Measurements from ENCODE around the gene GIMD1. TPM values are rescaled to one million over a fixed set of nuclear protein-coding genes. Genes with fewer than 3 reads are reported as not detected.

Gene GIMD1
- total and polyA plus RNA-seq, 2 donors (not counting 3 experiments of a cell fraction or from before 2014, with no cell fraction given): not detected

- no peaks in the 10 kb centered on the region for H3K4me1 ChIP-seq (ENCODE audit: control insufficient read depth, extremely low read depth, insufficient read depth, low read length)
- no peak overlapping the region for H2AFZ ChIP-seq (ENCODE audit: low read depth, low read length)
- H3K79me2 ChIP-seq (ENCODE audit: control insufficient read depth, insufficient read depth, low read length): no peaks in the 10 kb centered on the region
- TF ChIP-seq MYC (IDR thresholded peaks at IDR 0.05; ENCODE audit: low read depth, low read length) (no peak), MAX (IDR thresholded peaks at IDR 0.05; ENCODE audit: insufficient read depth, insufficient read length) (no peak), CTCF (IDR thresholded peaks at IDR 0.05; ENCODE audit: extremely low read depth in 1 of 2, insufficient read depth in 1 of 2, low read depth in 1 of 2, low read length in 2 of 2) (no peak), EZH2 (IDR thresholded peaks at IDR 0.05; ENCODE audit: borderline replicate concordance, low read depth, low read length, severe bottlenecking) (no peak), POLR2A (IDR thresholded peaks at IDR 0.05; ENCODE audit: low read depth, low read length) (no peak), JUN (IDR thresholded peaks at IDR 0.05; ENCODE audit: borderline replicate concordance, insufficient read depth, insufficient read length, low read depth) (no peak), GATA2 (IDR thresholded peaks at IDR 0.05; ENCODE audit: insufficient read depth, insufficient read length, low read depth, low read length) (no peak)
- intact Hi-C loops (cut with micrococcal nuclease): no loop called here
- BruUV-seq (replicated peaks): no TSS peak
- no peaks in the 10 kb centered on the region for H4K20me1 ChIP-seq (replicated peaks; ENCODE audit: control insufficient read depth, extremely low read depth, insufficient read depth, low read length)
- no peaks in the 10 kb centered on the region for H3K36me3 ChIP-seq (ENCODE audit: control insufficient read depth in 2 of 2, extremely low read depth in 1 of 2, insufficient read depth in 2 of 2, low read length in 2 of 2)
- no peaks in the 10 kb centered on the region for H3K9me3 ChIP-seq (replicated peaks; ENCODE audit: control insufficient read depth, insufficient read depth, low read length)
- POLR2A ChIA-PET: no interaction called here
- no peaks in the 10 kb centered on the region for H3K9me1 ChIP-seq (replicated peaks; ENCODE audit: control insufficient read depth, extremely low read depth, insufficient read depth, low read length)
- H3K27ac ChIP-seq (ENCODE audit: insufficient read depth, low read depth, low read length): no peak overlapping the region
- H3K4me3 ChIP-seq (replicated peaks in 1 of 3; ENCODE audit: insufficient read depth in 1 of 3, low read depth in 1 of 3, low read length in 3 of 3): no peak overlapping the region
- CTCF ChIA-PET: interaction anchor here (1.3 kb wide), 1 partner anchor 93 kb away, joined by 3 read pairs; no protein-coding TSS in a partner anchor
- FAIRE-seq: no peak
- no peak overlapping the region for H3K9ac ChIP-seq (replicated peaks; ENCODE audit: extremely low read depth, insufficient read depth, low read length)
- H3K27me3 ChIP-seq (ENCODE audit: control insufficient read depth in 2 of 2, insufficient read depth in 2 of 2, low read length in 2 of 2): no peaks in the 10 kb centered on the region
- DNase-seq (ENCODE audit: low read depth, low spot score): no peak
- dilution Hi-C loops (cut with MboI; ENCODE audit: extremely low pct_ligation_motif_present, low sequenced_read_pairs): no loop called here
- H3K4me2 ChIP-seq (ENCODE audit: insufficient read depth, low read length): no peak overlapping the region
Measured at GRCh38 chr4:106358899-106359298, 9.7 kb downstream of the GIMD1 start.
